ENCODE measurements around the gene TUBB1. TPM values are rescaled to one million over a fixed set of nuclear protein-coding genes. Genes with fewer than 3 reads are reported as not detected.

The TUBB1 gene
- total RNA-seq, 1 donor from 2014 or later = not detected

DNA sequence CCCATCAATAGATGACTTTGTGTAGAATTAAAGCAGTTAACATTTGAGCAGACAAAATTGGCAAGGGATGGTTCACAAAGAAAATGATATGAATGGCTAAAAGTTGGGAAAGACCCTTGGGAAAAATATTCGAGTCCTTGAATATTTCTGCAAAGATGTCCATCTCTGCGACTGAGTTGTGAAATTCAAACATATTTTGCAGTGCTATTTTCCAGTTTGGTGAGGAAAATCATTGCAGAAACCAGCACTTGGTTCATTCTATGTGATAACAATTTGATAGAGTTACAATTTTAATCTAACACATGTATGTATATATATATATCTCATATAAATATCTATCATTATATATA is 29.4 kb downstream of the TUBB1 start:
- Histone ChIP-seq H3K9ac (no peak overlapping the region), H3K4me3 (no peak overlapping the region), H3F3A (ENCODE audit: low read depth) (no peaks in the 10 kb centered on the region), H3K79me2 (ENCODE audit: low read depth) (no peaks in the 10 kb centered on the region), H3K9me3 (ENCODE audit: low read depth) (no peaks in the 10 kb centered on the region), H3K27ac (no peak overlapping the region), H3K36me3 (no peaks in the 10 kb centered on the region), H3K27me3 (peaks cover 23% of the 10 kb centered on the region), H2AFZ (replicated peaks) (no peak overlapping the region), H3K4me2 (no peak overlapping the region), H3K4me1 (no peaks in the 10 kb centered on the region), H4K20me1 (ENCODE audit: low read depth) (no peaks in the 10 kb centered on the region)
- H3K9me3 Mint-ChIP-seq = no peaks in the 10 kb centered on the region
- no peak for DNase-seq (ENCODE audit: low spot score)
- peaks cover under 1% of the 10 kb centered on the region for H3K4me1 Mint-ChIP-seq
- H3K36me3 Mint-ChIP-seq = no peaks in the 10 kb centered on the region
- H3K27ac Mint-ChIP-seq = no peak overlapping the region
- TF ChIP-seq EZH2phosphoT487 (IDR thresholded peaks at IDR 0.05) (no peak), EZH2 (IDR thresholded peaks at IDR 0.05) (no peak)
- TF ChIP-seq, protein P1, sequence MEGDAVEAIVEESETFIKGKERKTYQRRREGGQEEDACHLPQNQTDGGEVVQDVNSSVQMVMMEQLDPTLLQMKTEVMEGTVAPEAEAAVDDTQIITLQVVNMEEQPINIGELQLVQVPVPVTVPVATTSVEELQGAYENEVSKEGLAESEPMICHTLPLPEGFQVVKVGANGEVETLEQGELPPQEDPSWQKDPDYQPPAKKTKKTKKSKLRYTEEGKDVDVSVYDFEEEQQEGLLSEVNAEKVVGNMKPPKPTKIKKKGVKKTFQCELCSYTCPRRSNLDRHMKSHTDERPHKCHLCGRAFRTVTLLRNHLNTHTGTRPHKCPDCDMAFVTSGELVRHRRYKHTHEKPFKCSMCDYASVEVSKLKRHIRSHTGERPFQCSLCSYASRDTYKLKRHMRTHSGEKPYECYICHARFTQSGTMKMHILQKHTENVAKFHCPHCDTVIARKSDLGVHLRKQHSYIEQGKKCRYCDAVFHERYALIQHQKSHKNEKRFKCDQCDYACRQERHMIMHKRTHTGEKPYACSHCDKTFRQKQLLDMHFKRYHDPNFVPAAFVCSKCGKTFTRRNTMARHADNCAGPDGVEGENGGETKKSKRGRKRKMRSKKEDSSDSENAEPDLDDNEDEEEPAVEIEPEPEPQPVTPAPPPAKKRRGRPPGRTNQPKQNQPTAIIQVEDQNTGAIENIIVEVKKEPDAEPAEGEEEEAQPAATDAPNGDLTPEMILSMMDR (IDR thresholded peaks at IDR 0.05) = no peak
- H3K27me3 Mint-ChIP-seq (ENCODE audit: insufficient read depth, low read depth) = no peaks in the 10 kb centered on the region
- no peak overlapping the region for H3K4me3 Mint-ChIP-seq

- Histone ChIP-seq H3K27me3 (peaks cover 23% of the 10 kb centered on the region), H3F3A (ENCODE audit: low read depth) (no peaks in the 10 kb centered on the region), H2AFZ (replicated peaks) (no peak overlapping the region), H3K36me3 (no peaks in the 10 kb centered on the region), H3K4me2 (no peak overlapping the region), H3K79me2 (ENCODE audit: low read depth) (no peaks in the 10 kb centered on the region), H3K27ac (no peak overlapping the region), H3K9me3 (ENCODE audit: low read depth) (no peaks in the 10 kb centered on the region), H3K4me3 (no peak overlapping the region), H3K4me1 (no peaks in the 10 kb centered on the region), H4K20me1 (ENCODE audit: low read depth) (no peaks in the 10 kb centered on the region), H3K9ac (no peak overlapping the region)
- H3K27ac Mint-ChIP-seq = no peak overlapping the region
- no peak for TF ChIP-seq EZH2 (IDR thresholded peaks at IDR 0.05)
- TF ChIP-seq EZH2phosphoT487 (IDR thresholded peaks at IDR 0.05) = no peak
- TF ChIP-seq, protein P1 (IDR thresholded peaks at IDR 0.05) = no peak
- no peaks in the 10 kb centered on the region for H3K9me3 Mint-ChIP-seq
- no peaks in the 10 kb centered on the region for H3K4me1 Mint-ChIP-seq
- no peak for DNase-seq (ENCODE audit: low spot score)
- no peaks in the 10 kb centered on the region for H3K36me3 Mint-ChIP-seq
- H3K4me3 Mint-ChIP-seq = no peak overlapping the region
- no peaks in the 10 kb centered on the region for H3K27me3 Mint-ChIP-seq (ENCODE audit: insufficient read depth, low read depth)
Measured at GRCh38 chr20:59050437-59050836, 31.2 kb downstream of the TUBB1 start.

DNA sequence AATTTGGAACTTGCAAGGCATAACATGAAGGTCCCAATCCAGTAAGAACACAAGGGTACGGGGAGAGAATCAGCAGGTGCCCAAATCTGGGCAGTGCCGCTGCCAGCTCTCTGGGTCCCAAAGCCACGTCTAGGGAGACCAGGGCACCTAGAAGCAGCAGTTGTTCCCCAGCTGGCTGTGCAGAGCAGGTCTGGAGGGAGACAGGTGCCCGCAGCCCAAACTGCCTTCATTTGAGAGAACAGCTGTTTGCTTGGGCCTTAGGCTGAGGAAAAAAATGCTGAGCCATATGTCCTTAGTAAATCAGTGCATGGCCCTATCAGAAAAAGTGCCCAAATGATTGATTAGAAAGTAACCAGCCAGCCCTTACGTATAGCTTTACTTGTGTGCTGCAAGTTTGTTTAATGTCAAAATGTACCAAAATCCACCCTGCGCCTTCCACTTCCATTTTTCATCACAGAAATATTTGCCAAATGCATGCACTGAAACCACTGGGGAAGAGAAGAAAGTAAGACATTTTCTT is 32.5 kb downstream of the TUBB1 start:
- Histone ChIP-seq H3K9ac (no peak overlapping the region), H3K27ac (no peak overlapping the region), H3K9me3 (ENCODE audit: low read depth) (no peaks in the 10 kb centered on the region), H3K27me3 (peaks cover 23% of the 10 kb centered on the region), H4K20me1 (ENCODE audit: low read depth) (no peaks in the 10 kb centered on the region), H3K4me2 (no peak overlapping the region), H3F3A (ENCODE audit: low read depth) (no peaks in the 10 kb centered on the region), H3K4me1 (no peaks in the 10 kb centered on the region), H3K4me3 (no peak overlapping the region), H3K79me2 (ENCODE audit: low read depth) (no peaks in the 10 kb centered on the region), H3K36me3 (no peaks in the 10 kb centered on the region), H2AFZ (replicated peaks) (no peak overlapping the region)
- Mint-ChIP-seq H3K27ac (no peak overlapping the region), H3K4me3 (no peak overlapping the region), H3K36me3 (no peaks in the 10 kb centered on the region), H3K27me3 (ENCODE audit: insufficient read depth, low read depth) (no peaks in the 10 kb centered on the region), H3K4me1 (no peaks in the 10 kb centered on the region), H3K9me3 (no peaks in the 10 kb centered on the region)
- TF ChIP-seq, protein P1 (IDR thresholded peaks at IDR 0.05) = no peak
- TF ChIP-seq EZH2 (IDR thresholded peaks at IDR 0.05) = no peak
- no peak for TF ChIP-seq EZH2phosphoT487 (IDR thresholded peaks at IDR 0.05)
- no peak for DNase-seq (ENCODE audit: low spot score)
